ENCODE measurements around the gene TIPARP.

DNA sequence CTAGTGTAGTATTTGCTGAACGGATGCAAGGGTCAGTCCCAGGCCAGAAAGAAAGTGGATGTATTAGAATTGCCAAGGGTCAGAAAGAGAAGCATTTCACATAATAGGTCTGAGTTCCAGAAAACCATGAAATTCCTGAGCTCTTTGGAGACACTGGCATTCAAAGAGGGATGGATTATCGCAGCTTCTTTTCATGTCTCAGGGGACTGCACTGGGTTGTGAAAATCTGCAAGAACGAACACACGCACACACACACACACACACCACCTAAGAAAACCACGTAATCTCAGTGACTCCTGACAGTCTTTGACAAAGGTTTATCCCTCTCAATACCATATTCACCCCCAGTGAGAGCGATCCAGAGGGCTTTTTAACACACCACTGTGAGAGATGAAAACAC is 57.9 kb downstream of the TIPARP start:
- TF ChIP-seq GATA2 (IDR thresholded peaks at IDR 0.05; ENCODE audit: low read depth, low read length) (no peak), GATA3 (IDR thresholded peaks at IDR 0.05; ENCODE audit: low read depth, low read length) (no peak)
